ENCODE data around the gene YBX3. TPM values are rescaled to one million over a fixed set of nuclear protein-coding genes. Genes with fewer than 3 reads are reported as not detected.

Gene YBX3
- total RNA-seq, 1 experiment from 2014 or later: 567 TPM

- H3K79me2 ChIP-seq (ENCODE audit: low read depth): no peaks in the 10 kb centered on the region
- no peak overlapping the region for H3K4me2 ChIP-seq
- no peak overlapping the region for H3K4me3 ChIP-seq
- intact Hi-C loops (cut with micrococcal nuclease; ENCODE audit: unreplicated experiment): loop anchor here (10.0 kb wide), 2 partner anchors 391 to 721 kb away; partner anchors contain the start of gene CLEC9A
- BruUV-seq (replicated peaks): no TSS peak
- no peaks in the 10 kb centered on the region for H3F3A ChIP-seq (ENCODE audit: insufficient read depth, low read depth)
- H3K36me3 ChIP-seq (ENCODE audit: low read depth): no peaks in the 10 kb centered on the region
- ChIA-PET CTCF (no interaction called here), POLR2A (ENCODE audit: unreplicated experiment) (no interaction called here)
- H3K27me3 ChIP-seq (ENCODE audit: insufficient read depth, low read depth): no peaks in the 10 kb centered on the region
- H2AFZ ChIP-seq: no peak overlapping the region
- peaks cover 13% of the 10 kb centered on the region for H3K9me3 ChIP-seq (ENCODE audit: insufficient read depth, low read depth)
- no peaks in the 10 kb centered on the region for H4K20me1 ChIP-seq (ENCODE audit: insufficient read depth)
- H3K9me2 ChIP-seq (ENCODE audit: insufficient read depth): no peaks in the 10 kb centered on the region
- H3K27ac ChIP-seq: no peak overlapping the region
- H3K4me1 ChIP-seq (replicated peaks; ENCODE audit: insufficient read depth): no peaks in the 10 kb centered on the region
- no peak for TF ChIP-seq CTCF (conservative IDR thresholded peaks at IDR 0.05)
- no peak for DNase-seq
Observed at GRCh38 chr12:10756194-10756593, 33.1 kb upstream of the YBX3 start.

- no peak overlapping the region for H3K4me2 ChIP-seq
- CTCF ChIA-PET: no interaction called here
- BruUV-seq (replicated peaks): no TSS peak
Observed at GRCh38 chr12:10753059-10753458, 29.9 kb upstream of the YBX3 start.

GRCh38 chr12:10750385-10750727, 27.2 kb upstream of the YBX3 start:
- ChIA-PET POLR2A (ENCODE audit: unreplicated experiment) (interaction anchor here (0.6 kb wide), 1 partner anchor 10 kb away, joined by 7 read pairs; no protein-coding TSS in a partner anchor), CTCF (interaction anchor here (0.5 to 2.0 kb wide), 6 partner anchors 10 to 449 kb away, joined by 3 to 13 read pairs (median 4); no protein-coding TSS in a partner anchor)
- Histone ChIP-seq H3K9me2 (ENCODE audit: insufficient read depth) (no peaks in the 10 kb centered on the region), H3K9me3 (ENCODE audit: insufficient read depth, low read depth) (no peaks in the 10 kb centered on the region), H3F3A (ENCODE audit: insufficient read depth, low read depth) (no peaks in the 10 kb centered on the region), H3K4me3 (no peak overlapping the region), H3K79me2 (ENCODE audit: low read depth) (no peaks in the 10 kb centered on the region), H3K36me3 (ENCODE audit: low read depth) (no peaks in the 10 kb centered on the region), H3K27me3 (ENCODE audit: insufficient read depth, low read depth) (no peaks in the 10 kb centered on the region), H3K4me1 (replicated peaks; ENCODE audit: insufficient read depth) (no peaks in the 10 kb centered on the region), H3K4me2 (peak overlapping the region; percentile 37), H4K20me1 (ENCODE audit: insufficient read depth) (no peaks in the 10 kb centered on the region), H3K27ac (no peak overlapping the region), H2AFZ (no peak overlapping the region)
- no TSS peak for BruUV-seq (replicated peaks)
- no peak for DNase-seq
- no peak for TF ChIP-seq EZH2 (IDR thresholded peaks at IDR 0.05; ENCODE audit: low read depth)
- TF ChIP-seq CTCF (conservative IDR thresholded peaks at IDR 0.05): peak; percentile 35; the same call in 1 of the 2 replicates
- intact Hi-C loops (cut with micrococcal nuclease; ENCODE audit: unreplicated experiment): loop anchor here (1.0 to 10.0 kb wide), 9 partner anchors 27 to 716 kb away; partner anchors contain the start of genes CLEC9A, MAGOHB, STYK1 and YBX3

More at GRCh38 chr12:10753059-10753458, 29.9 kb upstream of the YBX3 start:
- no peak for DNase-seq
- Histone ChIP-seq H3K27ac (no peak overlapping the region), H3F3A (ENCODE audit: insufficient read depth, low read depth) (no peaks in the 10 kb centered on the region), H3K4me3 (no peak overlapping the region), H2AFZ (no peak overlapping the region), H3K79me2 (ENCODE audit: low read depth) (no peaks in the 10 kb centered on the region), H3K36me3 (ENCODE audit: low read depth) (no peaks in the 10 kb centered on the region), H4K20me1 (ENCODE audit: insufficient read depth) (no peaks in the 10 kb centered on the region), H3K4me1 (replicated peaks; ENCODE audit: insufficient read depth) (no peaks in the 10 kb centered on the region), H3K27me3 (ENCODE audit: insufficient read depth, low read depth) (no peaks in the 10 kb centered on the region), H3K9me2 (ENCODE audit: insufficient read depth) (no peaks in the 10 kb centered on the region), H3K9me3 (ENCODE audit: insufficient read depth, low read depth) (peaks cover 13% of the 10 kb centered on the region)
- POLR2A ChIA-PET (ENCODE audit: unreplicated experiment): no interaction called here
- intact Hi-C loops (cut with micrococcal nuclease; ENCODE audit: unreplicated experiment): loop anchor here (10.0 kb wide), 2 partner anchors 388 to 718 kb away; partner anchors contain the start of gene CLEC9A
- no peak for TF ChIP-seq CTCF (conservative IDR thresholded peaks at IDR 0.05)
- TF ChIP-seq EZH2 (IDR thresholded peaks at IDR 0.05; ENCODE audit: low read depth): no peak
